NT2/D1 (cell line): ENCODE data around the gene EDN1.

ENCODE experiments used
- YY1 ChIP-seq: IDR thresholded peaks from 2 replicates; pipeline ENCODE4 v1.6.1; 2011; ENCODE audit not compliant: insufficient read length, insufficient read depth
- ZNF274 ChIP-seq: IDR thresholded peaks from 2 replicates; pipeline ENCODE4 v1.6.1; 2011; ENCODE audit warnings: mild to moderate bottlenecking, low read depth, low read length

DNA sequence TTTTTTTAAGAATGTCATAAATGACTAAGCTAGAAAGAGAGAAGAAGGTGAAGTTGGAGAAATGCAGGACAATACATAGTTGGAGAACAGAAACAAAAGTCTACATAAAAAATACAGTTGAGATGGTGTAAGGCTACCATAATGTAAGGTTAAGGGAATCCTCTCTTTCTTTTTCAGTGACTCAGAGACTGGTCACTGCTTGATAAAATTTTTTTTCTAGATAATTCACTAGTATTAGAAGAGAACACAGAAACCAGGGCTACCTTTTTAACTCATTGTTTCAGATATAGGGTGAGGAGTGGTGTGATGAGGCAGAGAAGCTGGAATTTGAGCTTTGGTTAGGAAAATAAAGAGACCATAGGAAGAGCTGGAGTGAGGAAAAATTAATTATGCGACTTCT, 18.2 kb upstream of the EDN1 start:
- TF ChIP-seq ZNF274 (no peak), YY1 (no peak)
